GM18867 (cell line): ENCODE data around the gene ARF5.

Experiments
- ATAC-seq: cut with Tn5 transposase; IDR thresholded peaks from one replicate; pipeline ENCODE4 v1.9.1; 2021; ENCODE audit warnings: mild to moderate bottlenecking, moderate library complexity; ENCODE audit not compliant: unreplicated experiment

The ARF5 gene

DNA sequence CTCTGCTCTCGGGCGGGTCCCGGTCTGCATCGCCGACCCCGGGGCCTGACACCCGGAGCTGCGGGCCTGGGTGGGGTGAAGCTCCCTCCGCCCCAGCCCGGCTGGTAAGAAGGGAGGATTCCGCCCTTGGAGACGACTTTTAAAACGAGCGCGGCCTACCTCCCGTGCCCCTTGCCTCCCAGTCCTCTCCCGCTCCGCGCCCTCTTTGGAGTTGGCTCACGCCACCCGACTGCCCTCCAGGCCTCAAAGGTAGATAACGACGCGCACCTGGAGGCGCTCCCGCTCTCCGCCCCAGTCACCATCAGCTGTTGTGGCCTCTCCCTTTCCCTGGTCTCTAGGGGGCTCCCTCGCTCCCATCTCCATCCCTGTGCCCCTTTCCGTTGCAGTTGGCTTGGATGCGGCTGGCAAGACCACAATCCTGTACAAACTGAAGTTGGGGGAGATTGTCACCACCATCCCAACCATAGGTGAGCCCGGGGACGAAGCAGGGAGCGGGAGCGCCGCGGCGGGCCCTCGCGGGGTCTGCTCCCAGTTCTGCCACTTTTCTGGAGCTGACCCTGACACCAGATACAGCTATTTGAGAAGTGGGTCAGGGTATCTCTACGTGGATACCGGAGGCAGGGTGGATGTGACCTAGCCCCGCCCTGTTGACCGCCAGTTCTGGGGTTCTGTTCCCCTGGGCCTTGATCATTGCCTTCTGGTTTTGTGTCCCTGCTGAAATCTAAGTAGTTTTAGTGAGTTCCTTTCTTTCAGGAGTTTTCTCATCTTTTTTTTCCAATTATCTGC lies 679 bp downstream of the ARF5 start:
- peak; percentile 11 for ATAC-seq

DNA sequence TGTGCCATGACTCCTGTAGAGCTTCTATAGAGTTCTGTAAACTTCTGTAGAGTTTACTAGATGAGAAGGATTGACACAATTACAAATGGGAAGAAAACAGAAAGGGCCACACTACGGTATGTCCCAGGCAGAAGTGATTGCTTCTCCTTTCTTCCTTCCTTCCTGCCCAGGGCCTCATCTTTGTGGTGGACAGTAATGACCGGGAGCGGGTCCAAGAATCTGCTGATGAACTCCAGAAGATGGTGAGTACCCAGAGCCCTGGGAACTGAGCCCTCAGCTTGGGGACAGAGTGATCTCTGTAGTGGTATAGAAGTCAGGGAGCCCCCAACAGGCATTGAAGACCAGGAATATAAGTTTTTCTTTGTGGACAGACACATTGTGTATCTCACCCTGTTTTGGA lies 1.7 kb downstream of the ARF5 start:
- no peak for ATAC-seq

DNA sequence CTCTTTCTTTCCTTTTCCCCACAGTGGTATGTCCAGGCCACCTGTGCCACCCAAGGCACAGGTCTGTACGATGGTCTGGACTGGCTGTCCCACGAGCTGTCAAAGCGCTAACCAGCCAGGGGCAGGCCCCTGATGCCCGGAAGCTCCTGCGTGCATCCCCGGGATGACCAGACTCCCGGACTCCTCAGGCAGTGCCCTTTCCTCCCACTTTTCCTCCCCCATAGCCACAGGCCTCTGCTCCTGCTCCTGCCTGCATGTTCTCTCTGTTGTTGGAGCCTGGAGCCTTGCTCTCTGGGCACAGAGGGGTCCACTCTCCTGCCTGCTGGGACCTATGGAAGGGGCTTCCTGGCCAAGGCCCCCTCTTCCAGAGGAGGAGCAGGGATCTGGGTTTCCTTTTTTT lies 3.0 kb downstream of the ARF5 start:
- ATAC-seq, result no peak

- no peak for ATAC-seq
These were observed 3.4 kb downstream of the ARF5 start for GRCh38 chr7:127591591-127591990.

DNA sequence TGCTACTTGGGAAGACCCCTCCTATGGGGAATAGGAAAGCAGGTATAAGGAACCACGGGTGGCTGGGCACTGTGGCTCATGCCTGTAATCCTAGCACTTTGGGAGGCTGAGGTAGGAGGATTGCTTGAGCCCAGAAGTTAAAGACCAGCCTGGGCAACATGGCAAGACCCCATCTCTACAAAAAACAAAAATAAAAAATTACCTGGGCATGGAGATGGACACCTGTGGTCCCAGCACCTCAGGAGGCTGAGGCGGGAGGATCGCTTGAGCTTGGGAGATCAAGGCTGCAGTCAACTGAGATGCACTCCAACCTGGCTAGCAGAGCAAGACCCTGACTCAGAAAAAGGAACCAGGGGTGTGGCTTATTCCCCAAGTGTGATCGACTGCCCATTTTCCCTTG lies 4.3 kb downstream of the ARF5 start:
- ATAC-seq, result no peak

GRCh38 chr7:127594490-127594889 lies 6.3 kb downstream of the ARF5 start:
- no peak for ATAC-seq

DNA sequence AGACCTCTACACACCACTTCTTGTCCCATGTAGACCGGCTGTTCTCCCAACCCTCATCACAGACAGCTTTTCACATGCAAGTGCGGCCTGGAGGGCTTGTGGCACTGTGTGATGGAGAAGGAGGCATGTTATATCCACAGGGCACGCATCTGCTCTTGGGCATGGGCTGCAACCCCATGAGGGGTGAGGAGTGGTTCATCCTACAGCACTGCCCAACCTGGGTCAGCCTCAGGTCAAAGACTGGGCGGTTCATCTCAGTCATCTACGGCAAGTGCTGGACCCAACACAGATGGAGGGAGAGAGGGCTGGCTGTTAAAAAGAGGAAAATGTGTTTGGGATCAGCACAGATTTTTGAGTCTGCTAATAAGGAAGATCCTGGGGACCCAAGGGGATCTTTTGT lies 7.5 kb downstream of the ARF5 start:
- no peak for ATAC-seq

DNA sequence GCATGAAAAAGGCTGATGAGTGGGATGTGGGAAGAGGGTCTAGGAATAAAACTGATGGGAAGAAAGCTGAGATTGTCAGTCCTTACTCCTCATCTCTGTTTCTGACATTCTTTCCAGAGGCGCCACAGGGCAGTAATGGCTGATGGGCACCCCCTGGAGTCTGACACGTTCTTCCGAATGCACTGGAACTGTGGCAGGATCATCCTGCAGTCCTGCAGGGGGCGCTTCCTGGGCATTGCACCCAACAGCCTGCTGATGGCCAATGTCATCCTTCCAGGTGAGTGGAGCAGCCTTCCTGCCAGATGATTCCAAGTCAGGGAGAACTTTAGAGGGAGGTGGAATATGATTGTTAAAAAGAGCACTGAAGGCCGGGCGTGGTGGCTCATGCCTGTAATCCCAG lies 10.1 kb downstream of the ARF5 start:
- ATAC-seq, result no peak

DNA sequence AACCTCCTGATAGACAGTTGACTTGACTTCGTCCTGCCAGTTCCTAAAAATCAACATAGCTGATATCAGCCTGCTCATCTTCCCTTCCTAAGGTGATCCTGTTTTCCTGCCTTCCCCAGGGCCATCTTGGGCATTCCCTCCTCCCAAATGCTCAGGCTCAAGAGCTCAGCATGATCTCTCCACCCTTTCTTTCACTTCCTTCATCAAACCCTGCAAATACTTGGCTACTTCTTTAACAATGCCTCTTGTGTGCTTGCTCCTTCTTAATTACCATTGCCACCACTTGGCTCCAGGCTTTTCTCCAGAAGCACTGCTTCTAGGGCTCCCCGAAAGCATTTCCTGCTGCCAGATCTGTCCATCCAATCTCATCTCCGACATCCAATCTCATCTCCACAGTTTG lies 12.7 kb downstream of the ARF5 start:
- ATAC-seq, result no peak

GRCh38 chr7:127608446-127608845 lies 20.2 kb downstream of the ARF5 start:
- no peak for ATAC-seq

DNA sequence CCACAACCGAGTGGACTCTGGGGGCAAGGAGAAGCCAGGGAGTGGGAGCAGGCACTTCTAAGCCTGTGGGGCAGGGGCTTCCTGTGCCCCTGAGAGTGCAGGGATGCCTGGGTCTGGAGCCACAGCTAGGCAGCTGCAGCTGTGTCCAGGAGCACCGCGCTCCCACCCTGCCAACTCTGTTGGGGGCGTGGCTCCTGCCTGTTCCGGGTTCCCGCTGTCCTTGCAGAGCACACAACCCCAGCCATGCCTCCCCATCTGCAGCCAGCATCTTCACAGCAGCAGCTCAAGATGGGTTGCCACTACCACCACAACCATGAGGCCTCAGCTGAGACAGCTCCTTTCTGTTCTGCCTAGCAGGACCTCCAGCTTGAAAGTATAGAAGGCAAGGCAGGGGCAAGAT lies 21.1 kb downstream of the ARF5 start:
- no peak for ATAC-seq

DNA sequence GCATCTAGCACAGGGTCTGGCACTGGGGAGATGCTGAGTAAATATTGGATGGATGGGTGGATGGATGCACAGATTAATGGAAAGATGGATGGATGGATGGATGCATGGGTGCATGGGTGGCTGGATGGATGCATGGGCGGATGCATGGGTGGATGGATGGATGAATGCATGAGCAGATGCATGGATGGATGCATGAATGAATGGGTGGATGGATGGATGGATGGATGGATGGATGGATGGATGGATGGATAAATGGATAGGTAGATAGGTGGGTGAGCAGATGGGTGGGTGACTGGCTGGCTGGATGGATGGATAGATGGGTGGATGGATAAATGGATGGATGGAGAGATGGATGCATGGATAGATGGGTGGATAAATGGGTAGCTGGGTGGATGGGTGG lies 24.1 kb downstream of the ARF5 start:
- ATAC-seq, result no peak

DNA sequence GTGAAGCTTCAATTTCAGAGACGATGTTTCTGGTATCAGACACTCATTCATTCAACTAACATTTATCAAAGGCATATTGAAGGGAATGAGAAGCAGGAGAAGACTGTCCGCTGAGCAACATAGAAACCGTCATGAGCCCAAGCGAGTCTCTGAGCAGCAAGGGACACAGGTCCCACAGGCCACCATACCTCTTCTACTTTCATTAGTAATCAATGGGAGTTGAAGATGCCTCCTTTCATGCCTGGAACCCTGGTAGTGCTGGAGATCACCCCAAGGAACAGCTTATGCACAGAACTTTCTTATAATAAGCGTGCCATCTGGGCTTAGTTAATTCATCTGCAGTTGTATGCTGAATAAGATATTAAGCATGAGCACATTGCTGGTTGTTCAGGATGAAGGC lies 28.5 kb downstream of the ARF5 start:
- no peak for ATAC-seq

GRCh38 chr7:127618042-127618441 lies 29.8 kb downstream of the ARF5 start, which contains the start of gene PAX4:
Gene PAX4 (minus strand): TSS chr7:127618142. CDS start chr7:127615928, 2,214 bp downstream.
- no peak for ATAC-seq

DNA sequence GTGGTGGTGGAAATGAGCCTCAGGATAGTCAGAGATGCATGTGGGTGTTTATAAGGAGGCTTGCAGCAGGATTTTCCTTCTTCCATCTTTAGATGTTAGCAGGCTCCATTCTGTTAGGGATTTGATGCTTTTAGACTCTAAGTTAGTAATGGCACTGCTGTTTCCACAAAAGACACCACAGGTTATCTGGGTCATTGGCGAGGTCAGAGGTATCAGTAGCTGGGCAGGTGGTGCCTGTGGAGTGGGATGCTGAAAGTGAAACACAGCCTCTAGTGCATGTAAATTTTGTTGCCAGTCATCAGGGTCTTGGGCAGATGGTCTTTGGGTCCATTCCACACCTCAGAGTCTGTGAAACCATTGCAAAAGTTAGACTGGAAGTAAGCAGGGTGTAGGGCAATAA lies 30.6 kb downstream of the ARF5 start:
- ATAC-seq, result no peak

DNA sequence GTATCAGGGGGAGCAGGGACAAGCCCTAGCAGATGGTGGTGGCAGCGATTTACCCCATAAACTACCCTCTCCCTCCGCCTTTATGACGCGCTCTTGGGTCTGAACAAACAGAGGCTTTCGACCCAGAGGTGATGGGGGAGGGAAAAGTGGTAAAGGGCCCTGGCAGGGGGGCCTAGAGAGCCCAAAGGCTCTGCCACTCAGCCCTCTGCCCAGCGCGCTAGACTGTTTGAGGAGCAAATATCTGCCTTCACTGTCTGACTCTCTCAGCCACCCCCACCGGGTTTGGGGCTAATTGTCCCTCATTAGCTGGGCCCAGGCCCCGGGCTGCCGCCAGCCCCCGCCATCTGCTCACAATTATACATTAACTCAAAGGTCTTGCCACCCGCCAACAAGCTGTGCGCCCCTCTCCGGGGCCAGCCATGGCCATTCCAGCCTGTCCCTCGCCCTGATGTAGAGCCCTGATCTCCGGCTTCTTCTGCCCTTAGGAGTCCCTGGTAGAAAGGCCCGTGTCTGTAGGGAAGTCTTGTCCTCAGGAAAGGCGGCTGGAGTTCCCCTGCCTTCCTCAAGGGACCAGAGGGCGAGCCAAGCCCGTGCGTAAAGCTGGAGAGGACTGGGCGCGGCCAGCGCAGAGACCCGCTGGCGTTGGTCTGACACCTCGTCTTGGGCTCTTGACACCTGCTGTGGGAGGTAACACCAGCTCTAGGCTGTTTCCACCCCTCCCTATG lies 31.6 kb downstream of the ARF5 start:
- ATAC-seq, result no peak

GRCh38 chr7:127620406-127621233 lies 32.4 kb downstream of the ARF5 start:
- ATAC-seq, result peak; percentile 51

- ATAC-seq, result no peak
These were observed 37.1 kb downstream of the ARF5 start for GRCh38 chr7:127625331-127625730.

DNA sequence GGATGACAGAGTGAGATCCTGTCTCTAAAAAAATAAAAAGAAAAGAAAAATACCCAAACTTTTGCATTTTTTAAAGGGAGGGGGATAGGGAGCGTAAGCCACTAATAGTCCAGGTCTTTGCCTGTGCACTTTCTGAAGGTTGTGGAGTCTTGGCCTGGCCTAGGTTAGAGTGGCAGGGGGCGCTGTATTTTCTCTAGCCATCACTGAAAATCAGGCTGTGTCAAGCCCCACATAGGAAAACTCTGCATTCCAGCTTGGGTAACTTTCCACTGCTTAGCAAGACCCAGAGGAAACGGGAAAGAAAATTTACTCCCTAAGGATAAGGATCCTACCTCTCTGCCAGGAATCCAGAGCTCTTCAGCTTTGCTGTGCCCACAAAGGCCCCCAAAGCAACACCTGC lies 40.2 kb downstream of the ARF5 start:
- no peak for ATAC-seq

- peak; percentile 74 for ATAC-seq
These were observed 41.1 kb downstream of the ARF5 start for GRCh38 chr7:127629268-127629854.

DNA sequence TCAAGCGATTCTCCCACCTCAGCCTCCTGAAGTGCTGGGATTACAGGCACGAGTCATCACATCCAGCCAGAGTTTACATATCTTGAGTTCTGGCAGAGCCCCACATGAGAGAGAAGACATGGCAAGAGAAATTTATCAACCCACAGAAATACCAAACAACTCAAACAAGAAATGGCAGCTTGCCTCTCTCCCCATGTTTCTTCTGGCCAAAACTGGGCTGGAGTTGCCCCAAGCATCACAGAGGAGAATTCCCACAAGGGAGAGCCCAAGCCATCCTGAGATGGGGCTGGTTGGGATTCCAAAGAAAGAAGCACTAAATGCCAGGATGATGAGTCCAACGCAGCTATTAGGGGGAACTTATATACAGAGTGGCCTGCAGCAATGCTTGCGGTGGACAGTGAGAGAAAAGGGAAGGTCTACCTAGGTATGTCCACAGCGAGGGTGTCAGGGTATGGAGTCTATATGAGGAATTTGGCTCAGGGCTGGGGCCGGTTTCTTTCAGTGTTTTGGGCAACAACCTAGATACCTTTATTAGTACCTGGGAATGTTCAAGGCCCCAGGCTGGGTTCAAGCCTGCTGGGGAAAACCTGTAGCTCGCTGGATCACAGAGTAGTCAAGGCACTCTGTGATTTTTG lies 44.2 kb downstream of the ARF5 start:
- no peak for ATAC-seq
